H1 (cell line): Measurements from ENCODE around the gene POLN. TPM values are rescaled to one million over a fixed set of nuclear protein-coding genes. Genes with fewer than 3 reads are reported as not detected.

Source experiments
- CTCF ChIA-PET: fragments of 300-600 bp; sonication (Branson Sonifier 250); formaldehyde crosslinking; loops from one replicate; lab custom pipeline; 2021; ENCODE audit not compliant: partially characterized antibody; lab: Charles Lee
- POLR2A ChIA-PET: fragments of 300-600 bp; sonication (Branson Sonifier 250); formaldehyde crosslinking; loops from one replicate; lab custom pipeline; 2021; ENCODE audit warnings: inconsistent platforms; ENCODE audit not compliant: partially characterized antibody; lab: Charles Lee
- DNase-seq, 2 experiments: peaks; one replicate each; pipeline versions ENCODE4 v3.0.0 to v3.0.0-alpha.2; 2010 to 2022; ENCODE audit warnings: low spot score in 2 of 2, low read depth in 1 of 2, mixed read lengths in 1 of 2
- FAIRE-seq: peaks from 2 replicates; lab custom pipeline; 2011; peaks lifted over from hg19 to GRCh38; lab: Jason Lieb, UNC
- H2AFZ ChIP-seq: 2 replicates; pipeline ENCODE4 v1.8.1; 2012; ENCODE audit warnings: low read length, inconsistent platforms
- H2AK5ac ChIP-seq: 2 replicates; pipeline ENCODE4 v1.6.1; 2013; ENCODE audit warnings: low read depth, low read length
- H2BK120ac ChIP-seq: replicated peaks from 2 replicates; pipeline ENCODE3; 2013; ENCODE audit warnings: low read depth, low read length, inconsistent platforms
- H2BK12ac ChIP-seq: 2 replicates; pipeline ENCODE4 v1.6.1; 2013; ENCODE audit warnings: low read depth, low read length
- H2BK15ac ChIP-seq: 2 replicates; pipeline ENCODE4 v1.6.1; 2013; ENCODE audit warnings: low read length
- H2BK20ac ChIP-seq: 2 replicates; pipeline ENCODE4 v1.6.1; 2013; ENCODE audit warnings: low read length
- H2BK5ac ChIP-seq: 2 replicates; pipeline ENCODE4 v1.6.1; 2013; ENCODE audit warnings: low read depth, low read length
- H3K14ac ChIP-seq: 2 replicates; pipeline ENCODE4 v1.6.1; 2013; ENCODE audit warnings: inconsistent platforms; ENCODE audit not compliant: insufficient read length
- H3K18ac ChIP-seq: 2 replicates; pipeline ENCODE4 v1.6.1; 2013; ENCODE audit warnings: low read length; ENCODE audit errors: extremely low read depth
- H3K23ac ChIP-seq: 2 replicates; pipeline ENCODE4 v1.6.1; 2013; ENCODE audit warnings: inconsistent platforms; ENCODE audit not compliant: insufficient read length
- H3K23me2 ChIP-seq: 2 replicates; pipeline ENCODE4 v1.6.1; 2013; ENCODE audit warnings: low read depth, low read length
- H3K27ac ChIP-seq: 2 replicates; pipeline ENCODE4 v1.6.1; 2011; ENCODE audit warnings: low read depth, low read length, inconsistent platforms
- H3K27me3 ChIP-seq, 4 experiments: replicated peaks in 1 of 4; 1 replicate in 1 of 4; 2 replicates in 3 of 4; pipeline versions ENCODE4 v1.6.1 to v1.8.1; 2011 to 2013; ENCODE audit warnings: low read length in 3 of 4, mild to moderate bottlenecking in 3 of 4, inconsistent platforms in 2 of 4, mixed read lengths in 2 of 4, moderate library complexity in 1 of 4; ENCODE audit not compliant: control insufficient read depth in 3 of 4, insufficient read depth in 3 of 4; ENCODE audit errors: extremely low read depth in 1 of 4
- H3K36me3 ChIP-seq, 4 experiments: 2 replicates each; pipeline versions ENCODE4 v1.6.1 to v1.8.1; 2011 to 2013; ENCODE audit warnings: mild to moderate bottlenecking in 4 of 4, low read length in 3 of 4, moderate library complexity in 2 of 4, control low read depth in 1 of 4, inconsistent platforms in 1 of 4; ENCODE audit not compliant: insufficient read depth in 4 of 4, control insufficient read depth in 2 of 4
- H3K4ac ChIP-seq: replicated peaks from 2 replicates; pipeline ENCODE3; 2013; ENCODE audit warnings: low read length, low read depth, mixed read lengths, inconsistent platforms; ENCODE audit not compliant: insufficient read length
- H3K4me1 ChIP-seq, 4 experiments: replicated peaks in 1 of 4; 1 replicate in 1 of 4; 2 replicates in 3 of 4; pipeline versions ENCODE4 v1.6.1 to v1.8.1; 2011 to 2013; ENCODE audit warnings: low read length in 3 of 4, inconsistent platforms in 2 of 4, mixed read lengths in 1 of 4; ENCODE audit not compliant: insufficient read depth in 4 of 4, control insufficient read depth in 3 of 4
- H3K4me2 ChIP-seq, 2 experiments: 2 replicates each; pipeline versions ENCODE4 v1.6.1 to v1.8.1; 2011 to 2013; ENCODE audit warnings: low read depth in 2 of 2, low read length in 2 of 2, control low read depth in 1 of 2, inconsistent platforms in 1 of 2, mild to moderate bottlenecking in 1 of 2; ENCODE audit not compliant: insufficient read depth in 1 of 2
- H3K4me3 ChIP-seq, 4 experiments: fragments of 200-600, 300-600 bp in 1 of 4; sonication (generic), shearing (Covaris generic), sonication (Bioruptor Twin) in 1 of 4; 2 replicates each; pipeline versions ENCODE4 v1.5.1 to v1.8.1; 2011 to 2016; ENCODE audit warnings: low read length in 4 of 4, low read depth in 3 of 4, control low read depth in 2 of 4, inconsistent platforms in 2 of 4, mild to moderate bottlenecking in 2 of 4, mixed read lengths in 1 of 4, moderate library complexity in 1 of 4; ENCODE audit not compliant: insufficient read depth in 2 of 4; ENCODE audit errors: extremely low read depth in 1 of 4
- H3K56ac ChIP-seq: replicated peaks from 2 replicates; pipeline ENCODE3; 2013; ENCODE audit warnings: low read depth, mild to moderate bottlenecking, mixed read lengths, low read length, inconsistent platforms; ENCODE audit not compliant: insufficient read length
- H3K79me1 ChIP-seq: 2 replicates; pipeline ENCODE4 v1.6.1; 2013; ENCODE audit warnings: low read depth, low read length, control low read depth
- H3K79me2 ChIP-seq, 2 experiments: 2 replicates each; pipeline versions ENCODE4 v1.6.1 to v1.8.1; 2012 to 2013; ENCODE audit warnings: low read length in 2 of 2, mild to moderate bottlenecking in 2 of 2, inconsistent platforms in 1 of 2; ENCODE audit not compliant: insufficient read depth in 2 of 2, control insufficient read depth in 1 of 2
- H3K9ac ChIP-seq, 4 experiments: replicated peaks in 1 of 4; 1 replicate in 1 of 4; 2 replicates in 3 of 4; pipeline versions ENCODE4 v1.6.1 to v1.8.1; 2011 to 2013; ENCODE audit warnings: low read depth in 3 of 4, low read length in 3 of 4, control low read depth in 2 of 4, mild to moderate bottlenecking in 2 of 4, moderate library complexity in 2 of 4, inconsistent platforms in 1 of 4; ENCODE audit errors: extremely low read depth in 1 of 4
- H3K9me3 ChIP-seq, 2 experiments: 2 replicates each; pipeline versions ENCODE4 v1.6.1 to v1.8.1; 2012 to 2013; ENCODE audit warnings: mild to moderate bottlenecking in 2 of 2, moderate library complexity in 2 of 2, control low read depth in 1 of 2, inconsistent platforms in 1 of 2, low read depth in 1 of 2, low read length in 1 of 2, mixed read lengths in 1 of 2; ENCODE audit not compliant: insufficient read depth in 2 of 2
- H4K20me1 ChIP-seq, 2 experiments: replicated peaks in 1 of 2; 2 replicates each; pipeline versions ENCODE3 to v1.8.1; 2011 to 2013; ENCODE audit warnings: inconsistent platforms in 2 of 2, low read length in 2 of 2, mild to moderate bottlenecking in 1 of 2; ENCODE audit not compliant: insufficient read depth in 2 of 2, control insufficient read depth in 1 of 2
- H4K5ac ChIP-seq: 2 replicates; pipeline ENCODE4 v1.6.1; 2013; ENCODE audit warnings: low read length, low read depth, mixed read lengths, inconsistent platforms; ENCODE audit not compliant: insufficient read length
- H4K8ac ChIP-seq: 2 replicates; pipeline ENCODE4 v1.8.0; 2013; ENCODE audit warnings: mild to moderate bottlenecking, moderate library complexity, low read length, inconsistent platforms; ENCODE audit not compliant: insufficient read depth; ENCODE audit errors: extremely low read depth
- H4K91ac ChIP-seq: replicated peaks from 2 replicates; pipeline ENCODE3; 2013; ENCODE audit warnings: low read length, mixed read lengths, inconsistent platforms; ENCODE audit not compliant: insufficient read length
- BACH1 ChIP-seq: IDR thresholded peaks from 2 replicates; pipeline ENCODE4 v1.6.1; 2012; ENCODE audit warnings: low read length, improper control_type of control experiment
- CBX8 ChIP-seq: fragments of 300-800, 300-1000 bp; sonication (generic); IDR thresholded peaks from 2 replicates; pipeline ENCODE4 v1.7.1; 2016; ENCODE audit warnings: low read depth, low read length, borderline replicate concordance
- CHD2 ChIP-seq: IDR thresholded peaks from 2 replicates; pipeline ENCODE4 v1.6.1; 2012; ENCODE audit warnings: low read length, improper control_type of control experiment
- FOSL1 ChIP-seq: IDR thresholded peaks from 2 replicates; pipeline ENCODE4 v1.6.1; 2011; ENCODE audit warnings: mild to moderate bottlenecking, low read depth, low read length, moderate library complexity; ENCODE audit not compliant: insufficient read depth
- GTF2F1 ChIP-seq: IDR thresholded peaks from 2 replicates; pipeline ENCODE4 v1.6.1; 2012; ENCODE audit warnings: low read depth, low read length, improper control_type of control experiment, borderline replicate concordance
- HDAC2 ChIP-seq, 2 experiments: fragments of 300-600 bp in 1 of 2; sonication (generic) in 1 of 2; IDR thresholded peaks; 2 replicates each; pipeline ENCODE4 v1.6.1; 2011 to 2012; ENCODE audit warnings: low read depth in 2 of 2, low read length in 2 of 2, mild to moderate bottlenecking in 2 of 2, moderate library complexity in 2 of 2, borderline replicate concordance in 1 of 2, inconsistent platforms in 1 of 2
- MAFK ChIP-seq: IDR thresholded peaks from 2 replicates; pipeline ENCODE4 v1.6.1; 2012; ENCODE audit warnings: low read depth, mild to moderate bottlenecking, improper control_type of control experiment, low read length
- RFX5 ChIP-seq: IDR thresholded peaks from 2 replicates; pipeline ENCODE4 v1.6.1; 2011; ENCODE audit warnings: low read depth, low read length, improper control_type of control experiment, borderline replicate concordance
- SP4 ChIP-seq: IDR thresholded peaks from 2 replicates; pipeline ENCODE4 v1.6.1; 2012; ENCODE audit warnings: low read length, inconsistent platforms
- WGBS, 2 experiments: shearing (Covaris generic) in 1 of 2; methylation state at CpG; one replicate each; pipeline versions ENCODE4 v1.1.6 to v1.1.7; 2013 to 2015; ENCODE audit warnings: low lambda C conversion rate in 2 of 2, mixed read lengths in 2 of 2, inconsistent platforms in 1 of 2, low coverage in 1 of 2, missing lambda C conversion rate in 1 of 2; ENCODE audit not compliant: insufficient replicate concordance in 2 of 2, insufficient coverage in 1 of 2, insufficient read length in 1 of 2; ENCODE audit errors: extremely low coverage in 1 of 2, missing lambda C conversion rate in 1 of 2; 5-methylcytosine and 5-hydroxymethylcytosine counted together
- polyA plus RNA-seq, 7 experiments: library from polyadenylated mRNA; depleted of rRNA in 3 of 7; stranded (reverse) in 5 of 7; unstranded in 2 of 7; fragments of >200 nt in 5 of 7; fragments of 200-250 nt in 2 of 7; gene quantifications; 1 replicate in 5 of 7; 2 replicates in 1 of 7; 4 replicates in 1 of 7; pipeline versions ENCODE4 v1.2.1 to v1.2.3, GENCODE V29; 2011 to 2013; ENCODE audit warnings: missing spikeins in 2 of 7, mixed read lengths in 2 of 7
- total RNA-seq: library from RNA; stranded (reverse); fragmentation: NEBNext Ultra II Directional; extraction: Animal tissue kit (Norgen Biotek cat#: 25700); gene quantifications from 2 replicates; pipeline ENCODE4 v1.2.1, GENCODE V29; 2021
- TF ChIP-seq, protein P1 (sequence below): IDR thresholded peaks from 2 replicates; pipeline ENCODE4 v1.6.1; 2012; ENCODE audit warnings: inconsistent platforms
- TF ChIP-seq, protein P2 (sequence below): IDR thresholded peaks from 2 replicates; pipeline ENCODE4 v1.6.1; 2012; ENCODE audit warnings: inconsistent platforms
- TF ChIP-seq, protein P3 (sequence below): IDR thresholded peaks from 2 replicates; pipeline ENCODE4 v1.6.1; 2011; ENCODE audit warnings: low read depth, mild to moderate bottlenecking, low read length; ENCODE audit not compliant: insufficient read depth

Gene POLN
- total and polyA plus RNA-seq, 2 of the 8 experiments (the other 6 are each of a cell fraction or from before 2014, with no cell fraction given), result 0.98 to 1.5 TPM

DNA sequence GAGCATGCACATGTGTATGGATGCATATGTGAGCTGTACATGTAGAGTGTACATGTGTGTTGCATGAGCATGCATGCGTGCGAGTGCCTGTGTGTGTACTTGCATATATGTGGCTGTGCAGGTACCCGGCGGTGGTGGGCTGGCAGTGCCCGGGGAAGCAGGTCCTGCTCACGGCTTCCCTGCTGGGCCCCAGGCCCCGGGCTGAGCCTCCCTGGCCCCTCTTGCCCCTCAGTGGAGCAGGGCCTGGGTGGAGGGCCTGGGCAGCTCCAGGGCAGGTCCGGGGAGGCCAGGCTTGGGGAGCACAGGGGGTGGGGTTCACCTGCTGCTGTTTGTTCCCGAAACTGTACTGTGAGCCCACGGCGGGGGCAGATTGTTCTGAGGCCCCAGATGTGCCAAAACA, 173.4 kb downstream of the POLN start:
- POLR2A ChIA-PET, result interaction anchor here (1.4 kb wide), 1 partner anchor 177 kb away, joined by 3 read pairs; no protein-coding TSS in a partner anchor
- no peaks in the 10 kb centered on the region for H3K9me3 ChIP-seq
- 94% methylated on average over 11 of the region's 11 CpGs; no CpG with 5 or more reads in 1 of the 2 experiments for WGBS, 2 experiments
- no peak for TF ChIP-seq HDAC2 (IDR thresholded peaks at IDR 0.05; ENCODE audit: borderline replicate concordance in 1 of 2, low read depth in 2 of 2, low read length in 2 of 2)
- TF ChIP-seq BACH1, result no peak
- TF ChIP-seq FOSL1, result no peak
- no peak for TF ChIP-seq MAFK
- TF ChIP-seq, protein P1, sequence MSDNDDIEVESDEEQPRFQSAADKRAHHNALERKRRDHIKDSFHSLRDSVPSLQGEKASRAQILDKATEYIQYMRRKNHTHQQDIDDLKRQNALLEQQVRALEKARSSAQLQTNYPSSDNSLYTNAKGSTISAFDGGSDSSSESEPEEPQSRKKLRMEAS, result no peak
- TF ChIP-seq, protein P2, sequence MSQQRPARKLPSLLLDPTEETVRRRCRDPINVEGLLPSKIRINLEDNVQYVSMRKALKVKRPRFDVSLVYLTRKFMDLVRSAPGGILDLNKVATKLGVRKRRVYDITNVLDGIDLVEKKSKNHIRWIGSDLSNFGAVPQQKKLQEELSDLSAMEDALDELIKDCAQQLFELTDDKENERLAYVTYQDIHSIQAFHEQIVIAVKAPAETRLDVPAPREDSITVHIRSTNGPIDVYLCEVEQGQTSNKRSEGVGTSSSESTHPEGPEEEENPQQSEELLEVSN, result no peak
- TF ChIP-seq SP4, result no peak
- TF ChIP-seq, protein P3, sequence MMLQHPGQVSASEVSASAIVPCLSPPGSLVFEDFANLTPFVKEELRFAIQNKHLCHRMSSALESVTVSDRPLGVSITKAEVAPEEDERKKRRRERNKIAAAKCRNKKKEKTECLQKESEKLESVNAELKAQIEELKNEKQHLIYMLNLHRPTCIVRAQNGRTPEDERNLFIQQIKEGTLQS, result no peak
- no peak for TF ChIP-seq CBX8
- TF ChIP-seq CHD2, result no peak
- no peak for TF ChIP-seq RFX5
- TF ChIP-seq GTF2F1, result no peak

More for the DNA sequence above, 173.4 kb downstream of the POLN start:
- Histone ChIP-seq H2BK12ac (no peak overlapping the region), H2BK20ac (no peak overlapping the region), H3K9ac (no peak overlapping the region), H2BK120ac (no peak overlapping the region), H3K23ac (no peak overlapping the region), H3K56ac (no peak overlapping the region), H3K4me1 (peaks cover 0 to 22% (median 11%) of the 10 kb centered on the region in 4 experiments; a peak in 6 of 7 replicates), H3K18ac (no peak overlapping the region), H3K27me3 (no peaks in the 10 kb centered on the region), H2AFZ (no peak overlapping the region), H3K14ac (no peak overlapping the region), H3K79me1 (no peaks in the 10 kb centered on the region), H2BK5ac (no peak overlapping the region), H3K36me3 (peaks cover 0 to 4% (median 0%) of the 10 kb centered on the region in 4 experiments; a peak in 1 of 8 replicates), H4K5ac (no peak overlapping the region), H2BK15ac (0 out of 2 replicates have a peak overlapping the region, but pooled peaks have one; percentile 5), H3K23me2 (no peaks in the 10 kb centered on the region; the same call in 1 of the 2 replicates), H3K79me2 (0 out of 4 replicates have a peak, but pooled peaks cover 0 to 3% of the 10 kb centered on the region in 2 experiments), H4K20me1 (peaks cover 0 to 15% of the 10 kb centered on the region in 2 experiments), H3K27ac (no peak overlapping the region), H4K91ac (peak overlapping the region; percentile 31), H4K8ac (no peak overlapping the region; the same call in 1 of the 2 replicates), H2AK5ac (no peak overlapping the region), H3K4ac (no peak overlapping the region), H3K4me2 (no peak overlapping the region), H3K4me3 (no peak overlapping the region)
- FAIRE-seq (no peak), DNase-seq (no peak)
- CTCF ChIA-PET, result no interaction called here
